Nephron (organoid): ENCODE measurements around the gene ADAMTSL1.
A peak's percentile ranks its signal among the peaks of the same experiment; 100 is the strongest.
"Not testable (repeated sequence)": the region's sequence is repeated elsewhere in the genome, so short reads cannot be mapped to it uniquely, and the experiment has no call there.

Experiments used
- H3K27ac Mint-ChIP-seq, 3 experiments: 2 replicates each; pipeline ENCODE4 v1.8.0; 2020; ENCODE audit warnings: mixed read lengths in 3 of 3, mild to moderate bottlenecking in 2 of 3, moderate library complexity in 1 of 3
- H3K27me3 Mint-ChIP-seq: 2 replicates; pipeline ENCODE4 v1.8.0; 2021; ENCODE audit warnings: low read depth, mild to moderate bottlenecking, moderate library complexity, mixed read lengths
- H3K36me3 Mint-ChIP-seq: 2 replicates; pipeline ENCODE4 v1.8.0; 2020; ENCODE audit warnings: low read depth, mixed read lengths
- H3K4me1 Mint-ChIP-seq: 2 replicates; pipeline ENCODE4 v1.8.0; 2020; ENCODE audit warnings: mixed read lengths
- H3K4me3 Mint-ChIP-seq, 3 experiments: 2 replicates each; pipeline ENCODE4 v1.8.0; 2020; ENCODE audit warnings: mild to moderate bottlenecking in 3 of 3, mixed read lengths in 3 of 3, moderate library complexity in 2 of 3
- H3K9me3 Mint-ChIP-seq: 2 replicates; pipeline ENCODE4 v1.8.0; 2020; ENCODE audit warnings: mixed read lengths
- CTCF ChIP-seq, 3 experiments: fragments of 200-600 bp; sonication (generic); IDR thresholded peaks; one replicate each; pipeline ENCODE4 v1.5.0; 2021; ENCODE audit warnings: antibody characterized with exemption in 3 of 3; ENCODE audit not compliant: unreplicated experiment in 3 of 3

The ADAMTSL1 gene

GRCh38 chr9:18866121-18866831 lies 392.3 kb downstream of the ADAMTSL1 start:
- Mint-ChIP-seq H3K4me1 (peaks cover 34% of the 10 kb centered on the region), H3K36me3 (peaks cover 29% of the 10 kb centered on the region), H3K27me3 (no peaks in the 10 kb centered on the region), H3K9me3 (peaks cover 24% of the 10 kb centered on the region), H3K4me3 (no peak overlapping the region), H3K27ac (peak overlapping the region in 1 of 3 experiments; percentile 29)
- TF ChIP-seq CTCF (IDR thresholded peaks at IDR 0.05; ENCODE audit: unreplicated experiment in 3 of 3), result no peak

GRCh38 chr9:18869725-18870124 lies 395.8 kb downstream of the ADAMTSL1 start:
- Mint-ChIP-seq H3K36me3 (peaks cover 36% of the 10 kb centered on the region), H3K9me3 (peaks cover 48% of the 10 kb centered on the region), H3K4me3 (no peak overlapping the region), H3K27ac (no peak overlapping the region), H3K27me3 (no peaks in the 10 kb centered on the region), H3K4me1 (peaks cover 4% of the 10 kb centered on the region)
- TF ChIP-seq CTCF (IDR thresholded peaks at IDR 0.05; ENCODE audit: unreplicated experiment in 3 of 3), result no peak

- Mint-ChIP-seq H3K27me3 (no peaks in the 10 kb centered on the region), H3K36me3 (peaks cover 33% of the 10 kb centered on the region), H3K4me3 (no peak overlapping the region), H3K9me3 (peaks cover 59% of the 10 kb centered on the region), H3K27ac (no peak overlapping the region), H3K4me1 (no peaks in the 10 kb centered on the region)
- no peak for TF ChIP-seq CTCF (IDR thresholded peaks at IDR 0.05; ENCODE audit: unreplicated experiment in 3 of 3)
These were observed 400.1 kb downstream of the ADAMTSL1 start for GRCh38 chr9:18874069-18874468.

- not testable (repeated sequence) for H3K27ac Mint-ChIP-seq, H3K27me3 Mint-ChIP-seq, H3K4me3 Mint-ChIP-seq, H3K4me1 Mint-ChIP-seq
- peaks cover 24% of the 10 kb centered on the region for H3K36me3 Mint-ChIP-seq
- H3K9me3 Mint-ChIP-seq, result peaks cover 50% of the 10 kb centered on the region
These were observed 401.0 kb downstream of the ADAMTSL1 start for GRCh38 chr9:18874990-18875389.

GRCh38 chr9:18877984-18878383 lies 404.0 kb downstream of the ADAMTSL1 start:
- Mint-ChIP-seq H3K27me3 (no peaks in the 10 kb centered on the region), H3K27ac (no peak overlapping the region), H3K4me1 (no peaks in the 10 kb centered on the region), H3K36me3 (peaks cover 10% of the 10 kb centered on the region), H3K4me3 (no peak overlapping the region), H3K9me3 (peaks cover 29% of the 10 kb centered on the region)
- no peak for TF ChIP-seq CTCF (IDR thresholded peaks at IDR 0.05; ENCODE audit: unreplicated experiment in 3 of 3)

- Mint-ChIP-seq H3K36me3 (peaks cover 25% of the 10 kb centered on the region), H3K4me3 (no peak overlapping the region)
- TF ChIP-seq CTCF (IDR thresholded peaks at IDR 0.05; ENCODE audit: unreplicated experiment in 3 of 3), result no peak
These were observed 407.8 kb downstream of the ADAMTSL1 start for GRCh38 chr9:18881758-18882157.

More at GRCh38 chr9:18881758-18882157, 407.8 kb downstream of the ADAMTSL1 start:
- Mint-ChIP-seq H3K27ac (no peak overlapping the region), H3K4me1 (no peaks in the 10 kb centered on the region), H3K9me3 (peaks cover 24% of the 10 kb centered on the region), H3K27me3 (no peaks in the 10 kb centered on the region)
